Panc1 (cell line): ENCODE results near the gene CCM2L. TPM values are rescaled to one million over a fixed set of nuclear protein-coding genes. Genes with fewer than 3 reads are reported as not detected.

Source experiments
- ATAC-seq: fragments of 200-7000 bp; cut with Tn5 transposase; 2 replicates; pipeline ENCODE4 v1.9.1; 2020; ENCODE audit warnings: mild to moderate bottlenecking, moderate library complexity
- BruUV-seq: library from RNA; stranded (reverse); fragments of 400-500 nt; replicated peaks from 2 replicates; lab custom pipeline; 2021; lab: Mats Ljungman, UMichigan
- CTCF ChIA-PET: fragments of 300-600 bp; sonication (Branson Sonifier 250); formaldehyde crosslinking; loops from one replicate; lab custom pipeline; 2022; ENCODE audit warnings: antibody characterized with exemption; lab: Charles Lee
- POLR2A ChIA-PET: fragments of 300-600 bp; sonication (Branson Sonifier 250); formaldehyde crosslinking; loops from one replicate; lab custom pipeline; 2022; ENCODE audit warnings: antibody characterized with exemption; lab: Charles Lee
- DNase-seq: peaks from one replicate; pipeline ENCODE4 v3.0.0-alpha.2; 2010; ENCODE audit warnings: low read depth, low spot score
- H3K27ac ChIP-seq: 2 replicates; pipeline ENCODE4 v1.5.1; 2011; ENCODE audit warnings: mild to moderate bottlenecking, low read length, inconsistent platforms
- H3K27me3 ChIP-seq: fragments of 200-500 bp; sonication (Bioruptor generic); 2 replicates; pipeline ENCODE4 v1.6.0; 2014; ENCODE audit warnings: low read length, inconsistent platforms; ENCODE audit not compliant: control insufficient read depth, insufficient read depth
- H3K36me3 ChIP-seq: fragments of 200-500 bp; sonication (Bioruptor generic); 2 replicates; pipeline ENCODE4 v1.5.1; 2014; ENCODE audit warnings: inconsistent platforms, mild to moderate bottlenecking, low read length, moderate library complexity; ENCODE audit not compliant: control insufficient read depth, insufficient read depth
- H3K4me1 ChIP-seq: 2 replicates; pipeline ENCODE4 v1.5.1; 2011; ENCODE audit warnings: inconsistent platforms, mild to moderate bottlenecking, low read length, moderate library complexity; ENCODE audit not compliant: control insufficient read depth, insufficient read depth
- H3K4me3 ChIP-seq, 2 experiments: 2 replicates each; pipeline ENCODE4 v1.5.1; 2011 to 2012; ENCODE audit warnings: low read depth in 2 of 2, low read length in 2 of 2, mild to moderate bottlenecking in 2 of 2, inconsistent platforms in 1 of 2, moderate library complexity in 1 of 2
- H3K9me3 ChIP-seq: fragments of 200-500 bp; sonication (Bioruptor generic); 2 replicates; pipeline ENCODE4 v1.5.1; 2014; ENCODE audit warnings: low read depth, mild to moderate bottlenecking, inconsistent platforms, low read length, moderate library complexity; ENCODE audit not compliant: control insufficient read depth, insufficient read depth
- POLR2AphosphoS5 ChIP-seq: IDR thresholded peaks from 2 replicates; pipeline ENCODE4 v1.6.1; 2012; ENCODE audit warnings: mild to moderate bottlenecking, low read depth, low read length, moderate library complexity
- SIN3A ChIP-seq: IDR thresholded peaks from 2 replicates; pipeline ENCODE4 v1.6.1; 2012; ENCODE audit warnings: low read depth, mild to moderate bottlenecking, low read length, moderate library complexity, borderline replicate concordance; ENCODE audit not compliant: insufficient read depth
- TCF7L2 ChIP-seq: IDR thresholded peaks from 2 replicates; pipeline ENCODE4 v1.6.1; 2011; ENCODE audit warnings: mild to moderate bottlenecking, low read depth, low read length, inconsistent platforms
- in situ Hi-C: cut with HindIII; loops from 2 replicates; pipeline ENCODE4 v1.10.0; 2016; ENCODE audit warnings: low sequenced_read_pairs, low pct_unique_long_range_greater_than_20kb
- intact Hi-C: fragments of 100-400 bp; cut with micrococcal nuclease; formaldehyde crosslinking; loops from one replicate; pipeline ENCODE4 v1.10.0; 2022; ENCODE audit not compliant: unreplicated experiment
- total RNA-seq: library from RNA; stranded (reverse); gene quantifications from one replicate; pipeline ENCODE4 v1.2.1, GENCODE V29; 2021; ENCODE audit not compliant: unreplicated experiment
- TF ChIP-seq, protein P1 (sequence below): fragments of 450-650 bp; IDR thresholded peaks from 2 replicates; pipeline ENCODE4 v1.5.1; 2017; ENCODE audit warnings: mild to moderate bottlenecking
- TF ChIP-seq, protein P2 (sequence below), 2 experiments: IDR thresholded peaks; 2 replicates each; pipeline ENCODE4 v1.6.1; 2011 to 2012; ENCODE audit warnings: low read depth in 2 of 2, control low read depth in 1 of 2, low read length in 1 of 2, mild to moderate bottlenecking in 1 of 2, moderate library complexity in 1 of 2; ENCODE audit not compliant: insufficient read depth in 1 of 2

CCM2L gene
- total RNA-seq, 1 experiment from 2014 or later, result 45.4 TPM

DNA sequence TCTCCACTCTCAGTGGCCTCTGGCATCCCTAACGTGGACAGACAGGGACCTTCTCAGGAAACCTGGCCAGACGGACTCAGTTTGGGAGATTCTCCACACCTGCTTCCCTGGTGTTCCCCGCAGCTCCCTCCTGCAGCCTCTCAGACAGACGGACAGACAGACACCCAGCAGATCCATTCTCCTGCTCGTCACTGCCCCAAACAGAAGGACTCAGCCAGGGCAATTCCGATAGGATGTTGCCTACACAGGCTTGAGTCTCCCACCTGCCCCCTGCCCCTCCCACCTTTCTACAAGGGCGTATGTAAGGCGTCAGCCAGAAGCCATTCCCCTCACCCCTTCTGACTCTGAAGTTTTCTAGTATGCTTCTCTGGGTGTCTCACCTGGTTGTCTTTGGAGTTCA lies 428 bp downstream of the CCM2L start:
- no peak overlapping the region for H3K4me3 ChIP-seq

DNA sequence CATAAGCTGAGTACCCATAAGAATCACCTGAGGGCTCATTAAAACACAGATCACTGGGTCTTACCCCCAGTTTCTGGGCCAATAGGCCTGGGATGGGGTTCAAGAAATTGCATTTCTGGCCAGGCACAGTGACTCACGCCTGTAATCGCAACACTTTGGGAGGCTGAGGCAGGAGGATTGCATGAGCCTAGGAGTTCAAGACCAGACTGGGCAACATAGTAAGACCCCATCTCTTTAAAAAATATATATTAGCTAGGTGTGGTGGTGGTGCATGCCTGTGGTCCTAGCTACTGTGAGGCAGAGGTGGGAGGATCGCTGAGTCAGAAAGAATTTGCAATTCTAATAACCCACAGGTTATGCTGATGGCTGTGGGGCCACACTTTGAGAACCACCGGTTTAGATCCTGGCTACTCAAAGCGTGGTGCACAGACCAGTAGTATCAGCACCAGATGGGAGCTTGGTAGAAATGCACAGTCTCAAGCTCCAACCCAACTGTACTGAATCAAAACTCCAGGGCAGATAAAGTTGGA lies 2.0 kb downstream of the CCM2L start:
- Histone ChIP-seq H3K36me3 (no peaks in the 10 kb centered on the region), H3K9me3 (no peaks in the 10 kb centered on the region), H3K4me3 (no peak overlapping the region), H3K27me3 (no peaks in the 10 kb centered on the region; the same call in 1 of the 2 replicates), H3K4me1 (peaks cover 25% of the 10 kb centered on the region), H3K27ac (no peak overlapping the region; the same call in 1 of the 2 replicates)
- no peak for DNase-seq
- ATAC-seq, result no peak
- POLR2A ChIA-PET, result no interaction called here
- in situ Hi-C loops, result no loop called here
- CTCF ChIA-PET, result interaction anchor here (0.9 to 1.1 kb wide), 2 partner anchors 20 to 157 kb away, joined by 3 read pairs; no protein-coding TSS in a partner anchor
- no peak for TF ChIP-seq SIN3A
- TF ChIP-seq, protein P1, sequence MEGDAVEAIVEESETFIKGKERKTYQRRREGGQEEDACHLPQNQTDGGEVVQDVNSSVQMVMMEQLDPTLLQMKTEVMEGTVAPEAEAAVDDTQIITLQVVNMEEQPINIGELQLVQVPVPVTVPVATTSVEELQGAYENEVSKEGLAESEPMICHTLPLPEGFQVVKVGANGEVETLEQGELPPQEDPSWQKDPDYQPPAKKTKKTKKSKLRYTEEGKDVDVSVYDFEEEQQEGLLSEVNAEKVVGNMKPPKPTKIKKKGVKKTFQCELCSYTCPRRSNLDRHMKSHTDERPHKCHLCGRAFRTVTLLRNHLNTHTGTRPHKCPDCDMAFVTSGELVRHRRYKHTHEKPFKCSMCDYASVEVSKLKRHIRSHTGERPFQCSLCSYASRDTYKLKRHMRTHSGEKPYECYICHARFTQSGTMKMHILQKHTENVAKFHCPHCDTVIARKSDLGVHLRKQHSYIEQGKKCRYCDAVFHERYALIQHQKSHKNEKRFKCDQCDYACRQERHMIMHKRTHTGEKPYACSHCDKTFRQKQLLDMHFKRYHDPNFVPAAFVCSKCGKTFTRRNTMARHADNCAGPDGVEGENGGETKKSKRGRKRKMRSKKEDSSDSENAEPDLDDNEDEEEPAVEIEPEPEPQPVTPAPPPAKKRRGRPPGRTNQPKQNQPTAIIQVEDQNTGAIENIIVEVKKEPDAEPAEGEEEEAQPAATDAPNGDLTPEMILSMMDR, result no peak
- TF ChIP-seq, protein P2, sequence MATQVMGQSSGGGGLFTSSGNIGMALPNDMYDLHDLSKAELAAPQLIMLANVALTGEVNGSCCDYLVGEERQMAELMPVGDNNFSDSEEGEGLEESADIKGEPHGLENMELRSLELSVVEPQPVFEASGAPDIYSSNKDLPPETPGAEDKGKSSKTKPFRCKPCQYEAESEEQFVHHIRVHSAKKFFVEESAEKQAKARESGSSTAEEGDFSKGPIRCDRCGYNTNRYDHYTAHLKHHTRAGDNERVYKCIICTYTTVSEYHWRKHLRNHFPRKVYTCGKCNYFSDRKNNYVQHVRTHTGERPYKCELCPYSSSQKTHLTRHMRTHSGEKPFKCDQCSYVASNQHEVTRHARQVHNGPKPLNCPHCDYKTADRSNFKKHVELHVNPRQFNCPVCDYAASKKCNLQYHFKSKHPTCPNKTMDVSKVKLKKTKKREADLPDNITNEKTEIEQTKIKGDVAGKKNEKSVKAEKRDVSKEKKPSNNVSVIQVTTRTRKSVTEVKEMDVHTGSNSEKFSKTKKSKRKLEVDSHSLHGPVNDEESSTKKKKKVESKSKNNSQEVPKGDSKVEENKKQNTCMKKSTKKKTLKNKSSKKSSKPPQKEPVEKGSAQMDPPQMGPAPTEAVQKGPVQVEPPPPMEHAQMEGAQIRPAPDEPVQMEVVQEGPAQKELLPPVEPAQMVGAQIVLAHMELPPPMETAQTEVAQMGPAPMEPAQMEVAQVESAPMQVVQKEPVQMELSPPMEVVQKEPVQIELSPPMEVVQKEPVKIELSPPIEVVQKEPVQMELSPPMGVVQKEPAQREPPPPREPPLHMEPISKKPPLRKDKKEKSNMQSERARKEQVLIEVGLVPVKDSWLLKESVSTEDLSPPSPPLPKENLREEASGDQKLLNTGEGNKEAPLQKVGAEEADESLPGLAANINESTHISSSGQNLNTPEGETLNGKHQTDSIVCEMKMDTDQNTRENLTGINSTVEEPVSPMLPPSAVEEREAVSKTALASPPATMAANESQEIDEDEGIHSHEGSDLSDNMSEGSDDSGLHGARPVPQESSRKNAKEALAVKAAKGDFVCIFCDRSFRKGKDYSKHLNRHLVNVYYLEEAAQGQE (IDR thresholded peaks at IDR 0.05; ENCODE audit: insufficient read depth in 1 of 2, low read depth in 2 of 2, low read length in 1 of 2), result no peak
- no peak for TF ChIP-seq POLR2AphosphoS5
- no peak for TF ChIP-seq TCF7L2
- no TSS peak for BruUV-seq
- intact Hi-C loops, result no loop called here

More for the DNA sequence above, 428 bp downstream of the CCM2L start:
- no peak for DNase-seq
- Histone ChIP-seq H3K9me3 (no peaks in the 10 kb centered on the region), H3K4me1 (peaks cover 29% of the 10 kb centered on the region), H3K27ac (0 out of 2 replicates have a peak overlapping the region, but pooled peaks have one; percentile 5), H3K36me3 (no peaks in the 10 kb centered on the region), H3K27me3 (no peaks in the 10 kb centered on the region)
- BruUV-seq, result no TSS peak
- peak; percentile 15; the same call in 1 of the 2 replicates for ATAC-seq
- intact Hi-C loops (no loop called here), in situ Hi-C loops (no loop called here)
- TF ChIP-seq POLR2AphosphoS5 (no peak), TCF7L2 (no peak), SIN3A (no peak)
- TF ChIP-seq, protein P1, result no peak
- TF ChIP-seq, protein P2 (IDR thresholded peaks at IDR 0.05; ENCODE audit: insufficient read depth in 1 of 2, low read depth in 2 of 2, low read length in 1 of 2), result no peak
- CTCF ChIA-PET, result no interaction called here
- POLR2A ChIA-PET, result no interaction called here
